ENCODE results near the gene PHC3.

The PHC3 gene

DNA sequence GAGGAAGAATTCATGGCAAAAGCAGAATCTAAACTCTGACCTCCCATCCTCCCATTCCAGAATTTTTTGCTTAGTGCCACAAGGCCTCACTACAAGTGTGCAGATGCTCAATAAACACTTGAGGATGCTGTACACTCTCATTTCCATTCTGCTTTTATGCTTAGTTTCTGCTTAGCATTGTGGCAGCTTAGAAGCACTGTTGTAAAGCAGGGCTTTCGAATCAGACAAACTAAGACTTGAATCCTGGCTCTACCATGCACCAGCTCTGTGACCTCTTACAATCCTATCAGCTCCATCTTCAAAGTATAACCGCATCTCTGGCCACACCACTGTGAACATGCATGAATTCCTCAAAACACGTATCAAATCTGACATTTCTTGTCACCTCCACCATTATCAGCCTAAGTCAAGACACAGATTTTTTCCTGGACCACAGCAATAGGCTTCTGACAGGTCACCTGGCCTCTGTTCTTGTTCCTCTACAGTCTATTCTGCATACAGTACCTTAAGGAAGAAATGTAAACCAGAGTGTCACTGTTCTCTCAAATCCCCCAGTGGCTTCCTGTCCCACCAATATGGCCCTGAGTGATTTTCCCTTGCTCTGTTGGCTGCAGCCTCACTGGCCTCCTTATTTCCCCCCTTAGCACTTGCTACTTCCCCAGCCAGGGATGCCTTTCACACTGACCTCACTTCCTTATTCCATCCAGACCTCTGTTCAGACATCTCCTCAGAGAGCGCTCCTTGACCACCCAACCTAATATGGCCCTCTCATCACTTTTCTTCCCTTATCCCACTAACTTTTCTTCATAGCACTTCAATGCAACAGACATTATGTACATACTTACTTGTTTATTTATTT, 8.1 kb upstream of the PHC3 start:
- DNase-seq (no peak), ATAC-seq (no peak)

DNA sequence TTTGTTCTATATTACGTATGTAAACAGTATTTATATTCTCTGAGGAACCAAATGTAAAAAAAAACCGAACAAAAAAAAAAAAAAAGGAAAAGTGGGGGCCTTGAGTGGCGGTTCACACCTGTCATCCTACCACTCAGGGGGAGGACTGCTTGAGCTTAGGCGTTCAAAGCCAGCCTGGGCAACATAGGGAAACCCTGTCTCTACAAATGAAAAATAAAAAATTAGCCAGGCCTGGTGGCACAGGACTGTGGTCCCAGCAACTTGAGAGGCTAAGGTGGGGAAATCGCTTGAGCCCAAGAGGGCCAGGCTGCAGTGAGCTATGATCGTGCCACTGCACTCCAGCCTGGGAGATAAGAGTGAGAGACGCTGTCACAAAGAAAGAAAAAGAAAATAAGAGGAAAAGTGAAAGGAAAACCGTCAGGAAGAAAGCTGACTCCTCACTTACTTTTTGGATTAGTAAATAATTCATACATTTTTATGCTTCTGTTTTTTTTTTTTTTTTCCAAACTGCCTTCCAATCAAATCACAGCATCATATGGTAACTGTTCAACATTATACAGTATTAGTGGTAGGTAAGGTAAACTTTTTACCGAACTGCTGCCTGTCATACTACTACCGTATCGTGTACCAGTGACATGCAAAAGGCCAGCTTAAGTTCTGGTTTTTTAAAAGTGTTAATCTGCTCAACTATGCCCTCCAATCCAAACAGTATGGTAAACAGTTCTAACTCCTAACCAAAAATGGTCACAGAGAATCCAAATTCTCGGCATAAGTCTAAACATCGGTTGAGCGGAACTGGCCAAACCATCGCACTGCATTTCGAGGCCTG, 1.2 kb downstream of the PHC3 start:
- ATAC-seq = peak; percentile 45
- peak; percentile 18 for DNase-seq

DNA sequence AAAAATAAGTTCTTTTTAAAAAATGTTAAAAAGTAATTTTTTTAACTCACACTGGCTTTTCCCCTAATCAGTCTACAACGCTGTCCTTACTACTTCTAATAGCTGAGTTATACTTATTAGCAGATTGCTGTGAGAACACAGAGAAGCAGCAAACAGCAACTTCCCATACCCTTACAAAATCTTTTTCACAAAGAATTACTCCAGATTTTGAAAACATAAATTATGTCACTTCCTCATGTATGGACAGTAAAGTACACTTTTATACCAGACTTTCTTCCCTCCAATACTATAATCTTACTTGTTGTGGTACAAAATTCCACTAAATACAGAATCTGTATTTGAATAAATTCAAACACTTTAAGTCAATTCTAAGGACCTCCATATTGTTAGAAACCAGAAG, 2.1 kb downstream of the PHC3 start:
- DNase-seq = no peak
- no peak for ATAC-seq

DNA sequence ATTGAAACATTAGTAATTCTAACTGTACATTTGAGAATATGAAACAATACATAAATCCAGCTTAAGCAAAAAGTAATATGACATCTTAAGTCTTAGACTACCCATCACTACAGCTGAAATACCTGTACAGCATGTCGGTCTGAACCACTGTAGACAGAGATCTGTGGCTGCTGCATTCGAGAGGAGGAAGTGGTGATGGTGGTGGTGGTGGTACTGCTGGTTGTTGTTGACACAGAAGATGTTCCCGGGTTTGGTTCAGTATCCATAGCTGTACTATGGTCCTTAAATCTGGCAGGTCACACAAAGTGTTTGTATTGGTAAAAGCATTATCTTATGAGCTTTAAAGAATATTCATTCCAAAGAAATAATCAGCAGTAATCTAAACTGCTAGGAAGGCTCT, 2.9 kb downstream of the PHC3 start:
- ATAC-seq (no peak), DNase-seq (peak; percentile 37)

- peak; percentile 23 for ATAC-seq
- no peak for DNase-seq
These were observed 10.0 kb downstream of the PHC3 start for GRCh38 chr3:170171563-170171962.

DNA sequence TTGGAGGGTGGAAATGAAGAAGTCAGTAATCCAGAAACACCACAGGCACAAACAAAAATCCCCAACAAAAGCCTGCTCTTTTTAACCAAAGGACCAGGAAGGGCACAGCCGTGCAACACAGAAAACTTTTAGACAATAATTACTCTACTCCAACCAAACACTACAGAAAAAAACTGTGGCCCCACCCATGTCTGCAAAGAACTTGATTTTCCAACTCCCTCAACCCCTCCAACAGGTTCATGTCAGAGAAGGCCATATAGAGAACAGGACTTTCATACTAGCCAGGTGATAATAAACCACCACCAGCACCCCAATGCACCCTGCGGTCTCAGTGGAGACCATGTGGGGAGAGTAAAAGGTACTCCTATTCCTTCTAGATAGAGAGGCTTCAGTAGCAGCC, 16.8 kb downstream of the PHC3 start:
- DNase-seq (no peak), ATAC-seq (no peak)

DNA sequence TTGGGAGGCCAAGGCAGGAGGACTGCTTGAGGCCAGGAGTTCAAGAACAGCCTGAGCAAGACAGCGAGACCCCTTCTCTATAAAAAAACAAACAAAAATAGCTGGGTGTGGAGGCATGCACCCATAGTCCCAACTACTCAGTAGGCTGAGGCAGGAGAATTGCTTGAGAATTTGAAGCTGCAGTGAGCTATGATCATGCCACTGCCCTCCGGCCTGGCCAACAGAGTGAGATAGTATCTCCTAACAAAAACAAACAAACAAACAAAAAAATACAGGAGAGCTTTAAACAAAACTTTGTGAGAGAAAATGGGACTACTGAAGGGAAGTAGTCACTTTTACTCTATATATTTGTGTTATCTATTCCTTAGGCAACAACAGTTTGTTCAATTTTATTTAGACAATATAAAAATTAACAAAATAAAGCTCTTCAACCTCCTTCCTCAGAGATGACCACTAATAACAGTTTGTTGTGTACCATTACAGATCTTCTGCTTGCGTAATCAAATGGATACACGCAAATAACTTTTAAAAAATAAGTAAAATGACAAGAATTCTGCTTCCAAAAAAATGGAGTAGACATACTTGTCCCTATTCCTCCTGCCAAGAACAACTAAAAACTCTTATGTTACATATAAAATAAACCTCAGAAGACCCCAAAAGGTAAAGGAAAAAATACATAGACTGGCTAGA, 17.4 kb downstream of the PHC3 start:
- ATAC-seq = no peak

DNA sequence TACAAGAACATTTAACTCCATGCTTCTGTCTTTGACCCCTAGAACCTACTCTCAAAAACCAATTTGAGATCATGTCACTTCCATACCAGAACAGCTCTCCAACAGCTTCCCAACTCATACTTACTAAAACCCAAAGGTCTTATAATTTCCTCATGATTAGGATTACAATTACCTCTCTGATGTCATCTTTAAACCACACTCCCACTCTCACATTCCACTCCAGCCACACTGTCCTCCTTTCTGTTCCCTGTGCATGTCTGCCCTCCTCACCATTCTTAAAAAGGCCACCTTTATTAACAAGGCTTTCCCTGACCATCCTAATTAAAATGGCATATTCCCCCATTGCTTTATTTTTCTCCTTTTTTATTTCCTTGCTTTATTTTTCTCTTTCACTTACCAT, 18.9 kb downstream of the PHC3 start:
- no peak for ATAC-seq
- no peak for DNase-seq

More for the DNA sequence above, 17.4 kb downstream of the PHC3 start:
- no peak for DNase-seq

DNA sequence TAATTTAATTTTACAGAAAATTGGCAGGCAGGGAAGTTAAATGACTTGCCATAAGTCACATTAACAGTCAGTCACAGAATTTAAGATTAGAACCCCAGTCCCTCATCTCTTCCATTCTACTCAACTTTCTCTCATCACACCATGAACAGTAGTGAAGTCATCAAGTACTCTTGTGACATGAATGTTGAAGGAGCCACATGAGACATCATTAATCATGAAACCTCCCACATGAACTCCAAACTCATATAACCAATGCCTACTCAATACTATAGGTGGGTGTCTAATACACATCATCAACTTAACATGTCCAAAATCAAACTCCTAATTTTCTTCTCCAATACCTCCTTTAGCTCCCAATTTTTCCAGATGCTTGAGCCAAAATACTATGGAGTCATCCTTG, 19.5 kb downstream of the PHC3 start:
- peak; percentile 84 for ATAC-seq
- no peak for DNase-seq

- ATAC-seq (no peak), DNase-seq (no peak)
These were observed 21.6 kb downstream of the PHC3 start for GRCh38 chr3:170159933-170160332.

GRCh38 chr3:170159459-170159858, 22.1 kb downstream of the PHC3 start:
- DNase-seq (no peak), ATAC-seq (no peak)

GRCh38 chr3:170155604-170156003, 25.9 kb downstream of the PHC3 start:
- DNase-seq (no peak), ATAC-seq (peak; percentile 43)

DNA sequence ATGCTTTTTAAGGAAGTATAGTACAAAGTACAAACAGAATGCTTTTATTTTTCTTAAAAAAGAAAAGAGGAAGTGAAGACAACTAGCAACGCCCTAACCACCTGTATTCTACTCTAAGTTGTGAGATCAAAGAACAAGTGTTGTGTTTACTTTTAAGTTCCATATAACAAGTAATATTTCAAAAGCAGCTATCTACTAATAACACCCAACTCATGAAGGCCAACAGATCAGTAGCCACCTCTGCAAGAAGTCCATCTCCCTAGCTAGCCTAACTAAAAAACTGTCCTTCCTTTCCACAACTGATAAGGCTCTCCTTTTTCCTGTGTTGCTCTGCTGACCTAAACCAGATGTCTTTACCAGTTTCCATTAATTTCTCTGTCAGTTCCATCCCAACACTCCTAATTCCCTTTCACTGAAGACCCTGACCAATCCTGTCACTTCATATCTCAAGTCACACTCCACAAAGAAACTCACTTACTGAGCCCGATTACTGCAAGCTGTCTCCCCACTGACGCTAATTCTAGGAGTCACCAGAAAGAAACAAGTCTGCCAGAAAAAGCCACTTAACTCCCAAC, 26.9 kb downstream of the PHC3 start:
- ATAC-seq (no peak), DNase-seq (no peak)

GRCh38 chr3:170154084-170154483, 27.4 kb downstream of the PHC3 start:
- ATAC-seq = no peak
- DNase-seq = no peak

- ATAC-seq (no peak), DNase-seq (no peak)
These were observed 30.0 kb downstream of the PHC3 start for GRCh38 chr3:170151536-170151935.

- ATAC-seq = no peak
- DNase-seq = no peak
These were observed 32.5 kb downstream of the PHC3 start for GRCh38 chr3:170149016-170149415.

DNA sequence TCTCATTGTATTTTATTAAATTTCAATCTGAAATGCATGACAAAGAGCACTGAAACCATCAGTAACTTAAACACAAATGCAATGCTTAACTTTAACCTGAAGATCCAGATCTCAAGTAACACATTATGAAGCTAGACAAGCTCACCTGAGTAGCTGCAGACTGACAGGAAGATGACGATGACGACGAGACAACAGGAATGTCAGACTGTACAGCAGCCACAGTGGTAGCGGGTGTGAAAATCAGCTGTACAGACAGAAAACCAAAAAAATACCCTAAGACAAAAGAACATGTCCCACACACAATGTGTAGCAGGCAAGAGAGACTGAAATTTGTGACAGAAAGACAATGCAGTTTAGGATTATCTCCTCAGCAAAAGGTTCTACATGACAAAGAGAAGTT, 36.3 kb downstream of the PHC3 start:
- DNase-seq (no peak), ATAC-seq (no peak)

DNA sequence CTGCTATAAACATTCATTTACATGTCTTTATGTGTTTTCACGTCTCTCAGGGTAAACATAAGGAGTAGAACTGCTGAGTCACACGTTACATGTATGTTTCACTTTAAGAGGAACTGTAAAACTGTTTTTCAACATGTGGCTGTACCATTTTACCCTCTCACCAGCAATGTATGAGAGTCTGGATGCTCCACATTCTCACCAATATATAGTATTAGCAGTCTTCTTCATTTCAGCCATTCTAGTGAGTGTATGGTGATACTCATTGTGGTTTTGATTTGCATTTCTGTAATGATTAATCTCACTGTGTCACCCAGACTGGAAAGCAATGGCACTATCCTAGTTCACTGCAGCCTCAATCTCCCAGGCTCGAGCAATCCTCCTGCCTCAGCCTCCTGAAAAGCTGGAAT, 37.1 kb downstream of the PHC3 start:
- DNase-seq (no peak), ATAC-seq (peak; percentile 97)

GRCh38 chr3:170142373-170142772, 39.2 kb downstream of the PHC3 start:
- no peak for DNase-seq
- ATAC-seq = no peak

DNA sequence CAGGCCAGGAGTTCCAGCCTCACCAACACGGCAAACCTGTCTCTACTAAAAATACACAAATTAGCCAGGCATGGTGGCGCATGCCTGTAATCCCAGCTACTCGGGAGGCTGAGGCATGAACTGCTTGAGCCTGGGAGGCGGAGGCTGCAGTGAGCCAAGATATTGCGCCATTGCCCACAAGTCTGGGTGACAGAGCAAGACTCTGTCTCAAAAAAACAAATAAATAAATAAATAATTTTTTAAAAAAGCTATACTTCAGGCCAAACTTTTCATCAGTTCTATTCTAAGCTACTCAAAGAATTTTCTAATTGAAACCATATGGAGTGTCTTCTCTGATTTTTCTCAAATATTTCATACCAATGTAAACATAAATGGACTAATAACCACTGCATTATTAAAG, 43.5 kb downstream of the PHC3 start:
- no peak for DNase-seq
- ATAC-seq = no peak

DNA sequence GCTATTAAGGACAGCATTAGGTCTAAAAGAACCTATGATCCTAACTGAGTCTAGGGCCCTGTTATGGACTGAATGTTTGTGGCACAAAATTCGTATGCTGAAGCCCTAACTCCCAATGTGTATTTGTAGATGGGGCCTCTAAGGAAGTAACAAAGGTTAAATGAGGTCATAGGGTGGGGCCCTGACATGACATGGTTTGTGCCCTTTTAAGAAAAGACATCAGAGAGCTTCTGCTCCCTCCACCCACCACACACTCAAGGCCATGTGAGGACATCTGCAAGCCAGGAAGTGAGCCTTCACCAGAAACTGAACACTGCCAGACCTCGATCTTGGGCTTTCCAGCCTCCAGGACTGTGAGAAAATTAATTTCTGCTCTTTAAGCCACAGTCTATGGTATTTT, 49.2 kb downstream of the PHC3 start:
- DNase-seq (peak; percentile 54), ATAC-seq (peak; percentile 91)

- ATAC-seq = no peak
- no peak for DNase-seq
These were observed 51.0 kb downstream of the PHC3 start for GRCh38 chr3:170130532-170130931.
